ENCODE measurements around the gene MRFAP1. TPM values are rescaled to one million over a fixed set of nuclear protein-coding genes. Genes with fewer than 3 reads are reported as not detected.
A peak's percentile ranks its signal among the peaks of the same experiment; 100 is the strongest.
"Not testable (repeated sequence)": the region's sequence is repeated elsewhere in the genome, so short reads cannot be mapped to it uniquely, and the experiment has no call there.

MRFAP1 gene
- total RNA-seq, 6 experiments from 2014 or later, result 332 to 418 (median 364) TPM

- peaks cover 17% of the 10 kb centered on the region for H3K27me3 Mint-ChIP-seq (ENCODE audit: insufficient read depth)
- H3K4me3 Mint-ChIP-seq, result peak overlapping the region; percentile 62; the same call in 1 of the 2 replicates
- DNase-seq, result no peak
- no peaks in the 10 kb centered on the region for H3K9me3 Mint-ChIP-seq
- H3K36me3 Mint-ChIP-seq (ENCODE audit: low read depth), result no peaks in the 10 kb centered on the region
- peaks cover 18% of the 10 kb centered on the region for H3K4me1 Mint-ChIP-seq (ENCODE audit: low read depth)
- H3K27ac Mint-ChIP-seq, result no peak overlapping the region
- TF ChIP-seq CTCF (IDR thresholded peaks at IDR 0.05), result no peak
Observed at GRCh38 chr4:6663596-6664393, 23.3 kb downstream of the MRFAP1 start.

- Mint-ChIP-seq H3K27ac (no peak overlapping the region), H3K4me1 (ENCODE audit: low read depth) (peaks cover 16% of the 10 kb centered on the region), H3K9me3 (no peaks in the 10 kb centered on the region), H3K4me3 (no peak overlapping the region), H3K27me3 (ENCODE audit: insufficient read depth) (peaks cover 14% of the 10 kb centered on the region), H3K36me3 (ENCODE audit: low read depth) (peaks cover 4% of the 10 kb centered on the region; the same call in 1 of the 2 replicates)
- no peak for DNase-seq
- TF ChIP-seq CTCF (IDR thresholded peaks at IDR 0.05), result no peak
Observed at GRCh38 chr4:6665320-6665654, 24.8 kb downstream of the MRFAP1 start.

- H3K27me3 Mint-ChIP-seq (ENCODE audit: insufficient read depth), result peaks cover 5% of the 10 kb centered on the region
Observed at GRCh38 chr4:6668391-6668790, 27.9 kb downstream of the MRFAP1 start.

GRCh38 chr4:6671648-6672047, 31.2 kb downstream of the MRFAP1 start:
- Mint-ChIP-seq H3K4me1 (ENCODE audit: low read depth) (peaks cover 45% of the 10 kb centered on the region), H3K9me3 (no peaks in the 10 kb centered on the region; the same call in 1 of the 2 replicates), H3K27ac (no peak overlapping the region), H3K36me3 (ENCODE audit: low read depth) (peaks cover 26% of the 10 kb centered on the region), H3K27me3 (ENCODE audit: insufficient read depth) (peaks cover 7% of the 10 kb centered on the region), H3K4me3 (no peak overlapping the region)
- DNase-seq, result no peak
- TF ChIP-seq CTCF (IDR thresholded peaks at IDR 0.05), result no peak

More at GRCh38 chr4:6668391-6668790, 27.9 kb downstream of the MRFAP1 start:
- no peaks in the 10 kb centered on the region; the same call in 1 of the 2 replicates for H3K9me3 Mint-ChIP-seq
- peaks cover 4% of the 10 kb centered on the region; the same call in 1 of the 2 replicates for H3K36me3 Mint-ChIP-seq (ENCODE audit: low read depth)
- peak; percentile 43 for DNase-seq
- no peak for TF ChIP-seq CTCF (IDR thresholded peaks at IDR 0.05)
- no peak overlapping the region for H3K4me3 Mint-ChIP-seq
- no peak overlapping the region for H3K27ac Mint-ChIP-seq
- H3K4me1 Mint-ChIP-seq (ENCODE audit: low read depth), result peaks cover 18% of the 10 kb centered on the region

GRCh38 chr4:6672131-6672530, 31.6 kb downstream of the MRFAP1 start:
- no peak overlapping the region for H3K4me3 Mint-ChIP-seq
- H3K9me3 Mint-ChIP-seq, result no peaks in the 10 kb centered on the region; the same call in 1 of the 2 replicates
- no peak for DNase-seq
- no peak for TF ChIP-seq CTCF (IDR thresholded peaks at IDR 0.05)
- peaks cover 50% of the 10 kb centered on the region for H3K4me1 Mint-ChIP-seq (ENCODE audit: low read depth)
- no peak overlapping the region for H3K27ac Mint-ChIP-seq
- H3K36me3 Mint-ChIP-seq (ENCODE audit: low read depth), result peaks cover 29% of the 10 kb centered on the region
- H3K27me3 Mint-ChIP-seq (ENCODE audit: insufficient read depth), result peaks cover 7% of the 10 kb centered on the region

- not testable (repeated sequence) for DNase-seq; H3K4me3 Mint-ChIP-seq; H3K27ac Mint-ChIP-seq; H3K27me3 Mint-ChIP-seq (ENCODE audit: insufficient read depth); H3K9me3 Mint-ChIP-seq
- H3K36me3 Mint-ChIP-seq (ENCODE audit: low read depth), result peaks cover 32% of the 10 kb centered on the region
- H3K4me1 Mint-ChIP-seq (ENCODE audit: low read depth), result peaks cover 55% of the 10 kb centered on the region
Observed at GRCh38 chr4:6672541-6673190, 32.2 kb downstream of the MRFAP1 start.

GRCh38 chr4:6673191-6673659, 32.7 kb downstream of the MRFAP1 start:
- H3K27me3 Mint-ChIP-seq (ENCODE audit: insufficient read depth); DNase-seq; H3K9me3 Mint-ChIP-seq: not testable (repeated sequence)
- peak overlapping the region; percentile 98 for H3K4me3 Mint-ChIP-seq
- peaks cover 51% of the 10 kb centered on the region for H3K4me1 Mint-ChIP-seq (ENCODE audit: low read depth)
- peaks cover 34% of the 10 kb centered on the region for H3K36me3 Mint-ChIP-seq (ENCODE audit: low read depth)
- H3K27ac Mint-ChIP-seq, result peak overlapping the region; percentile 85

Data from HFFc6 (cell line).